Adipocyte (in vitro differentiated cells): ENCODE results near the gene POLRMT.

ENCODE experiments used
- DNase-seq: peaks from one replicate; pipeline ENCODE4 v3.0.0-alpha.2; 2015; ENCODE audit warnings: low read depth
- H3K27me3 ChIP-seq: replicated peaks from 2 replicates; pipeline ENCODE4 v1.7.0; 2013; ENCODE audit warnings: mild to moderate bottlenecking, low read length, moderate library complexity; ENCODE audit not compliant: control insufficient read depth, insufficient read depth
- H3K36me3 ChIP-seq: 2 replicates; pipeline ENCODE4 v1.7.0; 2013; ENCODE audit warnings: low read length, mild to moderate bottlenecking, moderate library complexity; ENCODE audit not compliant: control insufficient read depth, insufficient read depth, severe bottlenecking
- H3K4me1 ChIP-seq: 2 replicates; pipeline ENCODE4 v1.7.0; 2013; ENCODE audit warnings: mild to moderate bottlenecking, low read length, moderate library complexity; ENCODE audit not compliant: control insufficient read depth, insufficient read depth
- H3K4me3 ChIP-seq: 2 replicates; pipeline ENCODE4 v1.7.0; 2013; ENCODE audit warnings: mild to moderate bottlenecking, low read length, moderate library complexity
- H3K9ac ChIP-seq: 2 replicates; pipeline ENCODE4 v1.7.0; 2013; ENCODE audit warnings: mild to moderate bottlenecking, low read length, moderate library complexity
- H3K9me3 ChIP-seq: 2 replicates; pipeline ENCODE4 v1.7.0; 2013; ENCODE audit warnings: mild to moderate bottlenecking, low read length, moderate library complexity; ENCODE audit not compliant: control insufficient read depth

The POLRMT gene

GRCh38 chr19:602391-603301, 30.7 kb downstream of the POLRMT start:
- DNase-seq = no peak
- no peak overlapping the region for H3K4me3 ChIP-seq
- no peak overlapping the region for H3K9ac ChIP-seq
- no peaks in the 10 kb centered on the region for H3K36me3 ChIP-seq
- peaks cover 4% of the 10 kb centered on the region for H3K9me3 ChIP-seq
- H3K27me3 ChIP-seq = no peaks in the 10 kb centered on the region
- no peaks in the 10 kb centered on the region for H3K4me1 ChIP-seq

GRCh38 chr19:601790-602189, 31.5 kb downstream of the POLRMT start:
- Histone ChIP-seq H3K4me1 (no peaks in the 10 kb centered on the region), H3K27me3 (peaks cover 5% of the 10 kb centered on the region), H3K9me3 (peaks cover 4% of the 10 kb centered on the region), H3K9ac (no peak overlapping the region), H3K4me3 (no peak overlapping the region), H3K36me3 (no peaks in the 10 kb centered on the region)
- no peak for DNase-seq

- Histone ChIP-seq H3K9ac (no peak overlapping the region), H3K36me3 (no peaks in the 10 kb centered on the region)
Observed at GRCh38 chr19:601310-601709, 32.0 kb downstream of the POLRMT start.

GRCh38 chr19:597406-598315, 35.7 kb downstream of the POLRMT start:
- H3K9ac ChIP-seq = no peak overlapping the region
- H3K4me3 ChIP-seq = no peak overlapping the region
- peaks cover 4% of the 10 kb centered on the region for H3K9me3 ChIP-seq
- H3K36me3 ChIP-seq = no peaks in the 10 kb centered on the region
- H3K27me3 ChIP-seq = peaks cover 13% of the 10 kb centered on the region
- DNase-seq = no peak
- no peaks in the 10 kb centered on the region for H3K4me1 ChIP-seq

More at GRCh38 chr19:601310-601709, 32.0 kb downstream of the POLRMT start:
- Histone ChIP-seq H3K4me1 (no peaks in the 10 kb centered on the region), H3K9me3 (peaks cover 4% of the 10 kb centered on the region), H3K27me3 (peaks cover 10% of the 10 kb centered on the region), H3K4me3 (no peak overlapping the region)
- DNase-seq = no peak

GRCh38 chr19:596263-596655, 37.1 kb downstream of the POLRMT start:
- Histone ChIP-seq H3K27me3 (peaks cover 13% of the 10 kb centered on the region), H3K9me3 (peaks cover 2% of the 10 kb centered on the region), H3K9ac (no peak overlapping the region), H3K4me3 (no peak overlapping the region), H3K36me3 (no peaks in the 10 kb centered on the region), H3K4me1 (no peaks in the 10 kb centered on the region)
- no peak for DNase-seq

GRCh38 chr19:595326-596262, 37.7 kb downstream of the POLRMT start:
- Histone ChIP-seq H3K27me3 (peaks cover 18% of the 10 kb centered on the region), H3K36me3 (no peaks in the 10 kb centered on the region), H3K9me3 (no peaks in the 10 kb centered on the region), H3K4me1 (no peaks in the 10 kb centered on the region), H3K9ac (no peak overlapping the region), H3K4me3 (no peak overlapping the region)
- DNase-seq = no peak

GRCh38 chr19:594265-594870, 39.0 kb downstream of the POLRMT start:
- H3K9me3 ChIP-seq = no peaks in the 10 kb centered on the region
- no peak overlapping the region for H3K9ac ChIP-seq
- H3K4me3 ChIP-seq = no peak overlapping the region
- peaks cover 18% of the 10 kb centered on the region for H3K27me3 ChIP-seq
- H3K36me3 ChIP-seq = no peaks in the 10 kb centered on the region
- no peaks in the 10 kb centered on the region for H3K4me1 ChIP-seq
- no peak for DNase-seq

- no peak overlapping the region for H3K4me3 ChIP-seq
- peaks cover 18% of the 10 kb centered on the region for H3K27me3 ChIP-seq
- no peak overlapping the region for H3K9ac ChIP-seq
- H3K4me1 ChIP-seq = peaks cover under 1% of the 10 kb centered on the region
- H3K9me3 ChIP-seq = no peaks in the 10 kb centered on the region
- H3K36me3 ChIP-seq = no peaks in the 10 kb centered on the region
- no peak for DNase-seq
Observed at GRCh38 chr19:593505-593904, 39.8 kb downstream of the POLRMT start.

GRCh38 chr19:593055-593454, 40.3 kb downstream of the POLRMT start:
- Histone ChIP-seq H3K9ac (no peak overlapping the region), H3K4me3 (no peak overlapping the region), H3K27me3 (peaks cover 18% of the 10 kb centered on the region), H3K4me1 (peaks cover 5% of the 10 kb centered on the region), H3K36me3 (no peaks in the 10 kb centered on the region), H3K9me3 (no peaks in the 10 kb centered on the region)
- DNase-seq = no peak

GRCh38 chr19:592101-592500, 41.2 kb downstream of the POLRMT start:
- Histone ChIP-seq H3K4me3 (no peak overlapping the region), H3K36me3 (no peaks in the 10 kb centered on the region), H3K9me3 (no peaks in the 10 kb centered on the region), H3K27me3 (peaks cover 16% of the 10 kb centered on the region), H3K4me1 (peaks cover 6% of the 10 kb centered on the region), H3K9ac (no peak overlapping the region)
- DNase-seq = no peak
